ENCODE data around the gene AOC3.

AOC3 gene

DNA sequence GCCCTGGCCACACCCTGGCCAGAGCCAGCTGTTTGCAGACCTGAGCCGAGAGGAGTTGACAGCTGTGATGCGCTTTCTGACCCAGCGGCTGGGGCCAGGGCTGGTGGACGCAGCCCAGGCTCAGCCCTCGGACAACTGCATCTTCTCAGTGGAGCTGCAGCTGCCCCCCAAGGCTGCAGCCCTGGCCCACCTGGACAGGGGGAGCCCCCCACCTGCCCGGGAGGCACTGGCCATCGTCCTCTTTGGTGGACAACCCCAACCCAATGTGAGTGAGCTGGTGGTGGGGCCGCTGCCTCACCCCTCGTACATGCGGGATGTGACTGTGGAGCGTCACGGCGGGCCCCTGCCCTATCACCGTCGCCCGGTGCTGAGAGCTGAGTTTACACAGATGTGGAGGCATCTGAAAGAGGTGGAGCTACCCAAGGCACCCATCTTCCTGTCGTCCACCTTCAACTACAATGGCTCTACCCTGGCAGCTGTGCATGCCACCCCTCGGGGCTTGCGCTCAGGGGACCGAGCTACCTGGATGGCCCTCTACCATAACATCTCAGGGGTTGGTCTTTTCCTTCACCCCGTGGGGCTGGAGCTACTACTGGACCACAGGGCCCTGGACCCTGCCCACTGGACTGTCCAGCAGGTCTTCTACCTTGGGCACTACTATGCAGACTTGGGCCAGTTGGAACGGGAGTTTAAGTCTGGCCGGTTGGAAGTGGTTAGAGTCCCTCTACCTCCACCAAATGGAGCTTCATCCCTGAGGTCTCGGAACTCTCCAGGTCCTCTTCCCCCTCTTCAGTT lies 6.0 kb upstream of the AOC3 start:
- TF ChIP-seq, protein P1, sequence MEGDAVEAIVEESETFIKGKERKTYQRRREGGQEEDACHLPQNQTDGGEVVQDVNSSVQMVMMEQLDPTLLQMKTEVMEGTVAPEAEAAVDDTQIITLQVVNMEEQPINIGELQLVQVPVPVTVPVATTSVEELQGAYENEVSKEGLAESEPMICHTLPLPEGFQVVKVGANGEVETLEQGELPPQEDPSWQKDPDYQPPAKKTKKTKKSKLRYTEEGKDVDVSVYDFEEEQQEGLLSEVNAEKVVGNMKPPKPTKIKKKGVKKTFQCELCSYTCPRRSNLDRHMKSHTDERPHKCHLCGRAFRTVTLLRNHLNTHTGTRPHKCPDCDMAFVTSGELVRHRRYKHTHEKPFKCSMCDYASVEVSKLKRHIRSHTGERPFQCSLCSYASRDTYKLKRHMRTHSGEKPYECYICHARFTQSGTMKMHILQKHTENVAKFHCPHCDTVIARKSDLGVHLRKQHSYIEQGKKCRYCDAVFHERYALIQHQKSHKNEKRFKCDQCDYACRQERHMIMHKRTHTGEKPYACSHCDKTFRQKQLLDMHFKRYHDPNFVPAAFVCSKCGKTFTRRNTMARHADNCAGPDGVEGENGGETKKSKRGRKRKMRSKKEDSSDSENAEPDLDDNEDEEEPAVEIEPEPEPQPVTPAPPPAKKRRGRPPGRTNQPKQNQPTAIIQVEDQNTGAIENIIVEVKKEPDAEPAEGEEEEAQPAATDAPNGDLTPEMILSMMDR (IDR thresholded peaks at IDR 0.05; ENCODE audit: extremely low read depth, missing control alignments) = no peak
- DNase-seq (ENCODE audit: low spot score) = no peak

DNA sequence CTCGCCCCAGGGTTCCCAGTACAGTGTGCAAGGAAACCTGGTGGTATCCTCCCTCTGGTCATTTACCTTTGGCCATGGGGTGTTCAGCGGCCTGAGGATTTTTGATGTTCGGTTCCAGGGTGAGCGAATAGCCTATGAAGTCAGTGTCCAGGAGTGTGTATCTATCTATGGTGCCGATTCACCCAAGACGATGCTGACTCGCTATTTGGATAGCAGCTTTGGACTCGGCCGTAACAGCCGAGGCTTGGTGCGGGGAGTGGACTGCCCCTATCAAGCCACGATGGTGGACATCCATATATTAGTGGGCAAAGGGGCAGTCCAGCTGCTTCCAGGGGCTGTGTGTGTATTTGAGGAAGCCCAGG lies 5.5 kb upstream of the AOC3 start:
- no peak for DNase-seq (ENCODE audit: low spot score)
- TF ChIP-seq, protein P1 (IDR thresholded peaks at IDR 0.05; ENCODE audit: extremely low read depth, missing control alignments) = no peak

DNA sequence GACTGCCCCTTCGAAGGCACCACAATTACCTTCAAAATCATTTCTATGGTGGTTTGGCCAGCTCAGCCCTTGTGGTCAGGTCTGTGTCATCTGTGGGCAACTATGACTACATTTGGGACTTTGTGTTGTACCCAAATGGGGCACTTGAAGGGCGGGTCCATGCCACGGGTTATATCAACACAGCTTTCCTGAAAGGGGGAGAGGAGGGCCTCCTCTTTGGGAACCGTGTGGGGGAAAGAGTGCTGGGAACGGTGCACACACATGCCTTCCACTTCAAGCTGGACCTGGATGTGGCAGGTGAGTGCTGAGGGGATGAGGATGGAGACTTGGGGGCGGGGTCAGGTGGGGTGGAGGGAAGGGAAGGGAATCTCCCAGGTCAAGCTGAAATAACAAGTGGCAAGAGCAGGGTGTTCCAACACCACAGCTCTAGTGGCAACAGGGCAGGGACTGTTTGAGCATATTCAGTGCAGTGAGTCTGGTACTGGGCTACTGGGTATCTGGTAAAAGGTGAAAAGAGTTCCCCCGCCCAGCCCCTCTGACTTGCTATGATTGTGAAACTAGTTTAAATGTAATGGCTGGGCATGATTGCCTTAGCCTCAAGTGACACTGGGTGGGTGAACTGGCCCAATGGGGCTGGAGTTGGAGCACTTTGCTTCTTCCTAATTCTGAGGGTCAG lies 4.9 kb upstream of the AOC3 start:
- no peak for DNase-seq (ENCODE audit: low spot score)
- TF ChIP-seq, protein P1 (IDR thresholded peaks at IDR 0.05; ENCODE audit: extremely low read depth, missing control alignments) = no peak

DNA sequence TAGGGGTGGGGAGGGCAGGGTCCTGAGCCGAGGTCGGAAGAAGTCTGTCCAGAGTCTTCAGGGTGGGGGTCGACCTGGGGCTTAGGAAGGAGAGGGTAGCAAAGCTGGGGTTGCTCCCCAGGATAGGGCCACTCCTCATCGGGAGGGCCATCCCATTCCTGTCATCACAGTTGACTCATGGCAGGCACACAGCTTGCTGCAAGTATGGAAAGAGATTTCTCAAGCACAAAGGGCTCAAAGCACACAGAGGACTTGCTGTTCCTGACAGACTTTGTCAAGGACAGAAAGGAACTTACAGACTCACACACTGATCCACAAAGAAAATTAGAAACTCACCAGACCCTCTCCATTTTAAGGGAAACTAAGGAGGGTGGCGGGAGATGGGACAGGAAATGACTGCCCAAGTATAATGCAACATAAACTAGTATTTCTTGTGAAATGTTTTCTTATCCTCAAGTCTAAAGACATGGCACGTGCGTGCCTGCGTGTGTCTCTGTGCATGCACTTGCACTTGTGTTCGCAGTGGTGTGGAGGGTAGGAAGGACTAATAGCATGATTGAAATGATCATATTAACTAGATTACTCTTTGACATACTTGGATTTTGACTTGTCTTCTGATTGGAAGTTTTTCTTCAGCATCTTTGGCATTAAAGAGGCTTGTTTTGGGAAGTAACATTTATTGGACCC lies 4.3 kb upstream of the AOC3 start:
- TF ChIP-seq, protein P1 (IDR thresholded peaks at IDR 0.05; ENCODE audit: extremely low read depth, missing control alignments) = no peak

GRCh38 chr17:42848093-42848492 lies 2.9 kb upstream of the AOC3 start:
- DNase-seq (ENCODE audit: low spot score) = no peak
- TF ChIP-seq, protein P1 (IDR thresholded peaks at IDR 0.05; ENCODE audit: extremely low read depth, missing control alignments) = no peak

More for the DNA sequence above, 4.3 kb upstream of the AOC3 start:
- DNase-seq (ENCODE audit: low spot score) = no peak

DNA sequence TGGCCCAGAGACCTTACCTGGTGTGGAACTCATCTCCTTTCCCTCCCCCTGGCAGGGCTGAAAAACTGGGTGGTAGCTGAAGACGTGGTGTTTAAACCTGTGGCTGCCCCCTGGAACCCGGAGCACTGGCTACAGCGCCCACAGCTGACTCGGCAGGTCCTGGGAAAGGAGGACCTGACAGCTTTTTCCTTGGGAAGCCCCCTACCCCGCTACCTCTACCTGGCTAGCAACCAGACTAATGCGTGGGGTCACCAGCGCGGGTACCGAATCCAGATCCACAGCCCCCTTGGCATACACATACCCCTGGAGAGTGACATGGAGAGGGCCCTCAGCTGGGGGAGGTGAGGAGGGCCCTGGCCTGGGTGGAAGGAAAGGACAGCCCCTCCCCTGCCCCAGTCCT lies 2.0 kb upstream of the AOC3 start:
- TF ChIP-seq, protein P1 (IDR thresholded peaks at IDR 0.05; ENCODE audit: extremely low read depth, missing control alignments) = no peak

More for the DNA sequence above, 2.0 kb upstream of the AOC3 start:
- DNase-seq (ENCODE audit: low spot score) = no peak
